GM23338 (cell line): Measurements from ENCODE around the gene MGAT4B. TPM values are rescaled to one million over a fixed set of nuclear protein-coding genes. Genes with fewer than 3 reads are reported as not detected.
A peak's percentile ranks its signal among the peaks of the same experiment; 100 is the strongest.

ENCODE experiments used
- ATAC-seq: fragments of 200-7000 bp; cut with Tn5 transposase; 3 replicates; pipeline ENCODE4 v1.9.1; 2020
- DNase-seq: peaks from one replicate; pipeline ENCODE4 v3.0.0-alpha.2; 2015; ENCODE audit warnings: low spot score
- H2AFZ ChIP-seq: fragments of 200-600 bp; sonication (generic); 2 replicates; pipeline ENCODE4 v1.8.0; 2016; ENCODE audit warnings: antibody characterized with exemption, mild to moderate bottlenecking, moderate library complexity
- H3F3A ChIP-seq: fragments of 200-600 bp; sonication (generic); replicated peaks from 2 replicates; pipeline ENCODE4 v1.8.0; 2017; ENCODE audit warnings: antibody characterized with exemption, mixed run types, low read depth
- H3K27ac ChIP-seq: fragments of 200-600 bp; sonication (generic); 2 replicates; pipeline ENCODE4 v1.6.1; 2016; ENCODE audit warnings: low read depth
- H3K27me3 ChIP-seq: fragments of 200-600 bp; sonication (generic); 2 replicates; pipeline ENCODE4 v1.8.0; 2016; ENCODE audit warnings: mild to moderate bottlenecking, mixed run types, moderate library complexity; ENCODE audit not compliant: insufficient read depth
- H3K36me3 ChIP-seq: fragments of 200-600 bp; sonication (generic); 2 replicates; pipeline ENCODE4 v1.8.0; 2016; ENCODE audit warnings: mild to moderate bottlenecking; ENCODE audit not compliant: insufficient read depth
- H3K4me1 ChIP-seq: fragments of 200-600 bp; sonication (generic); 2 replicates; pipeline ENCODE4 v1.8.0; 2016; ENCODE audit warnings: mild to moderate bottlenecking, moderate library complexity; ENCODE audit not compliant: insufficient read depth
- H3K4me2 ChIP-seq: fragments of 200-600 bp; sonication (generic); 2 replicates; pipeline ENCODE4 v1.7.1; 2017; ENCODE audit warnings: mixed run types
- H3K4me3 ChIP-seq: fragments of 200-600 bp; sonication (generic); 2 replicates; pipeline ENCODE4 v1.6.1; 2016; ENCODE audit warnings: mixed run types
- H3K79me2 ChIP-seq: fragments of 200-600 bp; sonication (generic); replicated peaks from 2 replicates; pipeline ENCODE4 v1.8.0; 2017; ENCODE audit warnings: mild to moderate bottlenecking; ENCODE audit not compliant: insufficient read depth
- H3K9me2 ChIP-seq: fragments of 200-600 bp; sonication (generic); 2 replicates; pipeline ENCODE4 v1.8.0; 2017; ENCODE audit not compliant: insufficient read depth
- H4K20me1 ChIP-seq: fragments of 200-600 bp; sonication (generic); replicated peaks from 2 replicates; pipeline ENCODE4 v1.8.0; 2017; ENCODE audit warnings: mild to moderate bottlenecking; ENCODE audit not compliant: insufficient read depth
- H3K27ac Mint-ChIP-seq: 2 replicates; pipeline ENCODE4 v1.8.0; 2020; ENCODE audit warnings: inconsistent platforms, mild to moderate bottlenecking, moderate library complexity, mixed read lengths
- H3K27me3 Mint-ChIP-seq: 3 replicates; pipeline ENCODE4 v1.8.0; 2022; ENCODE audit warnings: low read depth, mild to moderate bottlenecking, moderate library complexity, mixed read lengths, inconsistent platforms; ENCODE audit not compliant: insufficient read depth, poor library complexity
- H3K36me3 Mint-ChIP-seq: 3 replicates; pipeline ENCODE4 v1.8.0; 2021; ENCODE audit warnings: low read depth, mild to moderate bottlenecking, inconsistent platforms, moderate library complexity, mixed read lengths
- H3K4me1 Mint-ChIP-seq: 3 replicates; pipeline ENCODE4 v1.8.0; 2020; ENCODE audit warnings: mild to moderate bottlenecking, inconsistent platforms, mixed read lengths
- H3K4me3 Mint-ChIP-seq: 3 replicates; pipeline ENCODE4 v1.8.0; 2021; ENCODE audit warnings: moderate library complexity, mild to moderate bottlenecking, inconsistent platforms, mixed read lengths
- H3K9me3 Mint-ChIP-seq: 3 replicates; pipeline ENCODE4 v1.8.0; 2020; ENCODE audit warnings: moderate library complexity, mild to moderate bottlenecking, inconsistent platforms, mixed read lengths
- CREB1 ChIP-seq: fragments of 250-450 bp; sonication (Bioruptor Pico); IDR thresholded peaks from 2 replicates; pipeline ENCODE4 v1.5.0; 2020; ENCODE audit warnings: low read depth, mild to moderate bottlenecking, moderate library complexity
- CTCF ChIP-seq, 2 experiments: fragments of 200-600 bp in 1 of 2; sonication (generic) in 1 of 2; conservative IDR thresholded peaks; 2 replicates each; pipeline versions ENCODE4 v1.5.1 to v1.6.1; 2016 to 2017; ENCODE audit warnings: antibody characterized with exemption in 2 of 2, low read depth in 2 of 2, mild to moderate bottlenecking in 2 of 2, moderate library complexity in 1 of 2
- ETS1 ChIP-seq: IDR thresholded peaks from 2 replicates; pipeline ENCODE4 v1.6.1; 2016; ENCODE audit warnings: antibody characterized with exemption
- EZH2 ChIP-seq: fragments of 200-600 bp; sonication (generic); IDR thresholded peaks from one replicate; pipeline ENCODE4 v1.8.0; 2017; ENCODE audit warnings: antibody characterized with exemption, mild to moderate bottlenecking, low read depth; ENCODE audit not compliant: unreplicated experiment
- EZH2phosphoT487 ChIP-seq: fragments of 200-600 bp; sonication (generic); IDR thresholded peaks from one replicate; pipeline ENCODE4 v1.8.1; 2018; ENCODE audit warnings: antibody characterized with exemption; ENCODE audit not compliant: unreplicated experiment
- JUNB ChIP-seq: IDR thresholded peaks from one replicate; pipeline ENCODE4 v1.6.1; 2016; ENCODE audit warnings: antibody characterized with exemption; ENCODE audit not compliant: unreplicated experiment
- NANOG ChIP-seq: IDR thresholded peaks from 2 replicates; pipeline ENCODE4 v1.6.1; 2016; ENCODE audit warnings: antibody characterized with exemption, borderline replicate concordance
- POLR2AphosphoS5 ChIP-seq: IDR thresholded peaks from 2 replicates; pipeline ENCODE4 v1.6.1; 2016; ENCODE audit warnings: antibody characterized with exemption, low read depth
- STAT1 ChIP-seq: IDR thresholded peaks from one replicate; pipeline ENCODE4 v1.6.1; 2016; ENCODE audit warnings: antibody characterized with exemption; ENCODE audit not compliant: unreplicated experiment
- ZNF114 ChIP-seq: fragments of 250-450 bp; sonication (Bioruptor Pico); IDR thresholded peaks from 2 replicates; pipeline ENCODE4 v1.5.0; 2020; ENCODE audit warnings: mild to moderate bottlenecking, moderate library complexity
- ZNF331 ChIP-seq: fragments of 250-450 bp; sonication (Bioruptor Pico); IDR thresholded peaks from 2 replicates; pipeline ENCODE4 v1.5.0; 2020; ENCODE audit warnings: low read depth, mild to moderate bottlenecking, moderate library complexity
- ZNF462 ChIP-seq: fragments of 250-450 bp; sonication (Bioruptor Pico); IDR thresholded peaks from 2 replicates; pipeline ENCODE4 v1.5.0; 2020; ENCODE audit warnings: mild to moderate bottlenecking, moderate library complexity
- polyA plus RNA-seq: library from polyadenylated mRNA; unstranded; fragments of >200 nt; fragmentation: Nextera tagmentation; extraction: Ambion mirVana; gene quantifications from 2 replicates; pipeline ENCODE4 v1.2.1, GENCODE V29; 2016
- total RNA-seq: library from RNA; depleted of rRNA; stranded (reverse); fragments of >200 nt; shearing (Covaris generic); gene quantifications from 2 replicates; pipeline ENCODE4 v1.2.3, GENCODE V29; 2014

The MGAT4B gene
- total and polyA plus RNA-seq, 2 experiments from 2014 or later = 32.3 to 101 TPM

- Histone ChIP-seq H3K36me3 (no peaks in the 10 kb centered on the region), H3K27ac (no peak overlapping the region), H4K20me1 (no peaks in the 10 kb centered on the region), H2AFZ (no peak overlapping the region), H3K9me2 (no peaks in the 10 kb centered on the region), H3F3A (no peaks in the 10 kb centered on the region; the same call in 1 of the 2 replicates), H3K79me2 (no peaks in the 10 kb centered on the region), H3K27me3 (no peaks in the 10 kb centered on the region), H3K4me2 (no peak overlapping the region), H3K4me1 (no peaks in the 10 kb centered on the region), H3K4me3 (no peak overlapping the region)
- Mint-ChIP-seq H3K9me3 (peaks cover 6% of the 10 kb centered on the region; the same call in 2 of the 3 replicates), H3K4me1 (no peaks in the 10 kb centered on the region), H3K27me3 (peaks cover 2% of the 10 kb centered on the region), H3K4me3 (no peak overlapping the region), H3K27ac (no peak overlapping the region), H3K36me3 (peaks cover 5% of the 10 kb centered on the region)
- ATAC-seq = peak; percentile 32; the same call in 2 of the 3 replicates
- no peak for DNase-seq
- TF ChIP-seq ZNF462 (CRISPR knock-in tag) (no peak), ZNF331 (no peak), CREB1 (CRISPR knock-in tag) (no peak), STAT1 (no peak)
These were observed 19.8 kb downstream of the MGAT4B start for GRCh38 chr5:179786861-179787260.

- H4K20me1 ChIP-seq = no peaks in the 10 kb centered on the region; the same call in 1 of the 2 replicates
- ATAC-seq (no peak), DNase-seq (no peak)
- H3K36me3 ChIP-seq = 0 out of 2 replicates have a peak, but pooled peaks cover 6% of the 10 kb centered on the region
- H3K4me1 ChIP-seq = no peaks in the 10 kb centered on the region
- H3K79me2 ChIP-seq = no peaks in the 10 kb centered on the region
- H2AFZ ChIP-seq = no peak overlapping the region
- no peak overlapping the region for H3K27ac ChIP-seq
- H3K9me2 ChIP-seq = no peaks in the 10 kb centered on the region
- H3K27me3 ChIP-seq = no peaks in the 10 kb centered on the region
- peaks cover 2% of the 10 kb centered on the region; the same call in 1 of the 2 replicates for H3F3A ChIP-seq
- peaks cover 18% of the 10 kb centered on the region for H3K36me3 Mint-ChIP-seq
- H3K27ac Mint-ChIP-seq = no peak overlapping the region
- no peak overlapping the region for H3K4me3 Mint-ChIP-seq
- no peaks in the 10 kb centered on the region for H3K4me1 Mint-ChIP-seq
- H3K9me3 Mint-ChIP-seq = no peaks in the 10 kb centered on the region
- H3K27me3 Mint-ChIP-seq = peaks cover 2% of the 10 kb centered on the region
- H3K4me3 ChIP-seq = no peak overlapping the region
- no peak overlapping the region for H3K4me2 ChIP-seq
- TF ChIP-seq EZH2phosphoT487 (no peak), CTCF (conservative IDR thresholded peaks at IDR 0.05; ENCODE audit: low read depth in 2 of 2) (no peak), STAT1 (no peak), CREB1 (CRISPR knock-in tag) (no peak), EZH2 (no peak), ZNF114 (no peak), JUNB (no peak), NANOG (no peak), POLR2AphosphoS5 (no peak), ETS1 (no peak), ZNF331 (no peak)
These were observed 23.5 kb downstream of the MGAT4B start for GRCh38 chr5:179783128-179783527.
